Loucy (cell line): Measurements from ENCODE around the gene PRR12.

ENCODE experiments used
- CTCF ChIP-seq: fragments of 200-600 bp; sonication (generic); conservative IDR thresholded peaks from 2 replicates; pipeline ENCODE4 v1.5.1; 2014; ENCODE audit warnings: mild to moderate bottlenecking, antibody characterized with exemption, low read length
- EZH2phosphoT487 ChIP-seq: fragments of 200-600 bp; IDR thresholded peaks from 2 replicates; pipeline ENCODE4 v1.6.1; 2018; ENCODE audit warnings: antibody characterized with exemption, mild to moderate bottlenecking, moderate library complexity, borderline replicate concordance

- no peak for TF ChIP-seq CTCF
- TF ChIP-seq EZH2phosphoT487: no peak
These were observed 39.5 kb upstream of the PRR12 start for GRCh38 chr19:49551531-49551930.
